GM12891 (cell line): ENCODE data around the gene LDLRAD3.

Source experiments
- PAX5 ChIP-seq: IDR thresholded peaks from 2 replicates; pipeline ENCODE4 v1.6.1; 2011; ENCODE audit warnings: low read length, moderate library complexity, mild to moderate bottlenecking; ENCODE audit not compliant: insufficient read depth, severe bottlenecking
- POLR2A ChIP-seq: IDR thresholded peaks from 2 replicates; pipeline ENCODE4 v1.6.1; 2011; ENCODE audit warnings: low read depth, low read length, control low read depth
- POLR2AphosphoS5 ChIP-seq: IDR thresholded peaks from 2 replicates; pipeline ENCODE4 v1.6.1; 2011; ENCODE audit warnings: low read depth, low read length, control low read depth
- TAF1 ChIP-seq: IDR thresholded peaks from 2 replicates; pipeline ENCODE4 v1.6.1; 2011; ENCODE audit warnings: low read depth, low read length, control low read depth

GRCh38 chr11:36074941-36075431 is 131.1 kb downstream of the LDLRAD3 start:
- TF ChIP-seq POLR2A = no peak
- no peak for TF ChIP-seq POLR2AphosphoS5
- TF ChIP-seq TAF1 = no peak
- no peak for TF ChIP-seq PAX5
